H1 (cell line): Measurements from ENCODE around the gene EPHA3. TPM values are rescaled to one million over a fixed set of nuclear protein-coding genes. Genes with fewer than 3 reads are reported as not detected.

Experiments
- EGR1 ChIP-seq: IDR thresholded peaks from 2 replicates; pipeline ENCODE4 v1.6.1; 2011; ENCODE audit warnings: low read depth, low read length, borderline replicate concordance
- FOSL1 ChIP-seq: IDR thresholded peaks from 2 replicates; pipeline ENCODE4 v1.6.1; 2011; ENCODE audit warnings: mild to moderate bottlenecking, low read depth, low read length, moderate library complexity; ENCODE audit not compliant: insufficient read depth
- polyA plus RNA-seq, 7 experiments: library from polyadenylated mRNA; depleted of rRNA in 3 of 7; stranded (reverse) in 5 of 7; unstranded in 2 of 7; fragments of >200 nt in 5 of 7; fragments of 200-250 nt in 2 of 7; gene quantifications; 1 replicate in 5 of 7; 2 replicates in 1 of 7; 4 replicates in 1 of 7; pipeline versions ENCODE4 v1.2.1 to v1.2.3, GENCODE V29; 2011 to 2013; ENCODE audit warnings: missing spikeins in 2 of 7, mixed read lengths in 2 of 7
- total RNA-seq: library from RNA; stranded (reverse); fragmentation: NEBNext Ultra II Directional; extraction: Animal tissue kit (Norgen Biotek cat#: 25700); gene quantifications from 2 replicates; pipeline ENCODE4 v1.2.1, GENCODE V29; 2021

The EPHA3 gene
- total and polyA plus RNA-seq, 2 of the 8 experiments (the other 6 are each of a cell fraction or from before 2014, with no cell fraction given): 0.09 to 0.22 TPM

GRCh38 chr3:89521328-89521727 lies 413.9 kb downstream of the EPHA3 start (continued):
- no peak for TF ChIP-seq FOSL1
- TF ChIP-seq EGR1: no peak
